ENCODE results near the gene GAB2. TPM values are rescaled to one million over a fixed set of nuclear protein-coding genes. Genes with fewer than 3 reads are reported as not detected.

GAB2 gene
- total and polyA plus RNA-seq, 2 of the 4 experiments (the other 2 are of a cell fraction): 3.3 to 5.9 TPM

- Histone ChIP-seq H3K56ac (ENCODE audit: extremely low read depth, insufficient read depth, low read length) (no peak overlapping the region), H3K9me1 (ENCODE audit: insufficient read depth, low read length) (peaks cover 7% of the 10 kb centered on the region), H3K18ac (ENCODE audit: low read depth, low read length) (no peak overlapping the region), H3K9ac (ENCODE audit: low read depth, low read length) (no peak overlapping the region), H4K20me1 (ENCODE audit: insufficient read depth, low read length) (peaks cover 11% of the 10 kb centered on the region; the same call in 1 of the 2 replicates), H3K4me1 (ENCODE audit: control insufficient read depth, insufficient read depth, low read length) (peaks cover 5% of the 10 kb centered on the region), H4K91ac (ENCODE audit: insufficient read depth, low read depth, low read length) (no peak overlapping the region), H3K9me3 (ENCODE audit: control insufficient read depth, insufficient read depth, low read length) (peaks cover 8% of the 10 kb centered on the region; the same call in 1 of the 2 replicates), H3K23ac (ENCODE audit: low read depth, low read length) (no peak overlapping the region), H2BK5ac (ENCODE audit: low read depth, low read length, poor library complexity, severe bottlenecking) (no peak overlapping the region), H3K4me3 (ENCODE audit: insufficient read depth, low read depth, low read length) (no peak overlapping the region), H3K14ac (replicated peaks; ENCODE audit: low read depth, low read length) (no peak overlapping the region), H3K4me2 (ENCODE audit: low read depth, low read length) (no peak overlapping the region), H2BK20ac (ENCODE audit: low read depth, low read length) (no peak overlapping the region), H3K79me1 (ENCODE audit: low read depth in 1 of 2, low read length in 2 of 2) (peaks cover 28 to 32% of the 10 kb centered on the region in 2 experiments), H2AFZ (replicated peaks; ENCODE audit: low read length, poor library complexity) (no peak overlapping the region), H3K27me3 (ENCODE audit: control insufficient read depth, insufficient read depth, low read length) (no peaks in the 10 kb centered on the region), H3K27ac (ENCODE audit: insufficient read depth, low read length) (no peak overlapping the region), H2BK120ac (ENCODE audit: low read depth, low read length) (no peak overlapping the region), H2BK15ac (ENCODE audit: low read depth, low read length) (no peak overlapping the region), H2AK9ac (replicated peaks; ENCODE audit: low read depth, low read length, poor library complexity) (no peak overlapping the region), H4K5ac (ENCODE audit: low read depth, low read length) (no peak overlapping the region), H3K4ac (ENCODE audit: low read depth, low read length) (no peak overlapping the region), H4K8ac (ENCODE audit: low read depth in 2 of 2, low read length in 2 of 2) (no peak overlapping the region), H2AK5ac (ENCODE audit: low read depth, low read length) (no peak overlapping the region), H3K36me3 (ENCODE audit: control insufficient read depth, insufficient read depth, low read length) (0 out of 2 replicates have a peak, but pooled peaks cover 1% of the 10 kb centered on the region)
- DNase-seq: no peak
- WGBS, 2 experiments (ENCODE audit: extremely low coverage in 2 of 2, insufficient read length in 1 of 2): no CpG with 5 or more reads among the region's 3 CpGs
- in situ Hi-C loops (cut with MboI; ENCODE audit: low sequenced_read_pairs) (no loop called here), dilution Hi-C loops (cut with HindIII; ENCODE audit: low sequenced_read_pairs, unreplicated experiment) (no loop called here), intact Hi-C loops (cut with micrococcal nuclease) (no loop called here)
- CTCF ChIA-PET: no interaction called here
- peak; percentile 36; the same call in 1 of the 2 replicates for TF ChIP-seq CEBPB (IDR thresholded peaks at IDR 0.05; ENCODE audit: low read depth, low read length)
- TF ChIP-seq SMC3 (IDR thresholded peaks at IDR 0.05; ENCODE audit: low read depth, low read length): no peak
- no peak for ATAC-seq (ENCODE audit: low read depth)
- POLR2A ChIA-PET (ENCODE audit: unreplicated experiment): no interaction called here
- no TSS peak for BruUV-seq (replicated peaks)
Observed at GRCh38 chr11:78374917-78375316, 42.7 kb downstream of the GAB2 start.

All from IMR-90 (cell line).